ENCODE measurements around the gene ANKRD9. TPM values are rescaled to one million over a fixed set of nuclear protein-coding genes. Genes with fewer than 3 reads are reported as not detected.

ANKRD9 gene
- total and polyA plus RNA-seq, 8 donors, result 5.3 to 357 (median 27.0) TPM

GRCh38 chr14:102496958-102497744, 12.4 kb downstream of the ANKRD9 start:
- H3K9me3 ChIP-seq, result no peaks in the 10 kb centered on the region
- WGBS, 5 donors, result 91 to 94% (median 92%) methylated on average over 23 to 42 of the region's 42 CpGs
- intact Hi-C loops (cut with DNase I; ENCODE audit: low total_unique reads), result no loop called here

GRCh38 chr14:102496331-102496691, 13.3 kb downstream of the ANKRD9 start:
- H3K4me3 ChIP-seq, result no peak overlapping the region
- DNase-seq, result no peak
- peaks cover 0 to 5% (median 0%) of the 10 kb centered on the region in 4 donors for H3K4me1 ChIP-seq
- intact Hi-C loops (cut with DNase I; ENCODE audit: low total_unique reads), result no loop called here
- peaks cover 13 to 60% (median 43%) of the 10 kb centered on the region in 4 donors for H3K36me3 ChIP-seq
- H3K9me3 ChIP-seq, result no peaks in the 10 kb centered on the region
- no peak overlapping the region for H3K27ac ChIP-seq
- WGBS, 5 donors, result 94 to 99% (median 96%) methylated on average over 11 of the region's 11 CpGs
- TF ChIP-seq POLR2A (IDR thresholded peaks at IDR 0.05), result no peak
- no peaks in the 10 kb centered on the region for H3K27me3 ChIP-seq

More at GRCh38 chr14:102496958-102497744, 12.4 kb downstream of the ANKRD9 start:
- no peak for DNase-seq
- Histone ChIP-seq H3K27ac (no peak overlapping the region), H3K27me3 (no peaks in the 10 kb centered on the region), H3K4me1 (peaks cover 0 to 5% (median 0%) of the 10 kb centered on the region in 4 donors), H3K36me3 (peaks cover 13 to 60% (median 43%) of the 10 kb centered on the region in 4 donors), H3K4me3 (no peak overlapping the region)
- TF ChIP-seq POLR2AphosphoS5 (IDR thresholded peaks at IDR 0.05), result no peak
- no peak for TF ChIP-seq EP300 (IDR thresholded peaks at IDR 0.05)
- TF ChIP-seq POLR2A (IDR thresholded peaks at IDR 0.05), result no peak
- TF ChIP-seq CTCF (IDR thresholded peaks at IDR 0.05), result no peak

GRCh38 chr14:102495491-102496330, 13.9 kb downstream of the ANKRD9 start:
- Histone ChIP-seq H3K36me3 (peaks cover 13 to 56% (median 42%) of the 10 kb centered on the region in 4 donors), H3K4me1 (peaks cover 0 to 5% (median 0%) of the 10 kb centered on the region in 4 donors), H3K9me3 (no peaks in the 10 kb centered on the region), H3K27me3 (no peaks in the 10 kb centered on the region), H3K4me3 (no peak overlapping the region), H3K27ac (no peak overlapping the region)
- 88 to 97% (median 95%) methylated on average over 18 to 26 of the region's 26 CpGs for WGBS, 5 donors
- DNase-seq, result no peak
- TF ChIP-seq POLR2AphosphoS5 (IDR thresholded peaks at IDR 0.05) (no peak), CTCF (IDR thresholded peaks at IDR 0.05) (no peak), EP300 (IDR thresholded peaks at IDR 0.05) (no peak), POLR2A (IDR thresholded peaks at IDR 0.05) (no peak)
- intact Hi-C loops (cut with DNase I; ENCODE audit: low total_unique reads), result no loop called here

GRCh38 chr14:102493585-102493984, 16.0 kb downstream of the ANKRD9 start:
- WGBS, 5 donors, result 88 to 98% (median 96%) methylated on average over 4 to 15 of the region's 15 CpGs
- intact Hi-C loops (cut with DNase I; ENCODE audit: low total_unique reads), result no loop called here
- no peak for DNase-seq
- TF ChIP-seq CTCF (IDR thresholded peaks at IDR 0.05) (no peak), POLR2AphosphoS5 (IDR thresholded peaks at IDR 0.05) (no peak), POLR2A (IDR thresholded peaks at IDR 0.05) (no peak), EP300 (IDR thresholded peaks at IDR 0.05) (no peak)
- Histone ChIP-seq H3K27me3 (no peaks in the 10 kb centered on the region), H3K9me3 (no peaks in the 10 kb centered on the region), H3K27ac (no peak overlapping the region), H3K36me3 (peaks cover 7 to 38% (median 31%) of the 10 kb centered on the region in 4 donors), H3K4me1 (no peaks in the 10 kb centered on the region), H3K4me3 (no peak overlapping the region)

All from stomach (tissue), 9 donors.